ENCODE data around the gene KPNA6.

GRCh38 chr1:32074841-32075240 lies 33.0 kb upstream of the KPNA6 start:
- TF ChIP-seq CTCF (IDR thresholded peaks at IDR 0.05) (no peak), POLR2A (IDR thresholded peaks at IDR 0.05) (no peak)
